GM12865 (cell line): Measurements from ENCODE around the gene PPP2R2C.
A peak's percentile ranks its signal among the peaks of the same experiment; 100 is the strongest.

ENCODE experiments used
- DNase-seq: peaks from one replicate; pipeline ENCODE4 v3.0.0; 2010; ENCODE audit warnings: low read depth
- H3K4me3 ChIP-seq: 2 replicates; pipeline ENCODE4 v1.5.1; 2011; ENCODE audit warnings: mild to moderate bottlenecking, low read depth, low read length, control low read depth
- TF ChIP-seq, protein P1 (sequence below): IDR thresholded peaks from 2 replicates; pipeline ENCODE4 v1.5.1; 2011; ENCODE audit warnings: low read length, control low read depth, low read depth, inconsistent platforms; ENCODE audit not compliant: insufficient read depth; ENCODE audit errors: missing control alignments

Gene PPP2R2C

DNA sequence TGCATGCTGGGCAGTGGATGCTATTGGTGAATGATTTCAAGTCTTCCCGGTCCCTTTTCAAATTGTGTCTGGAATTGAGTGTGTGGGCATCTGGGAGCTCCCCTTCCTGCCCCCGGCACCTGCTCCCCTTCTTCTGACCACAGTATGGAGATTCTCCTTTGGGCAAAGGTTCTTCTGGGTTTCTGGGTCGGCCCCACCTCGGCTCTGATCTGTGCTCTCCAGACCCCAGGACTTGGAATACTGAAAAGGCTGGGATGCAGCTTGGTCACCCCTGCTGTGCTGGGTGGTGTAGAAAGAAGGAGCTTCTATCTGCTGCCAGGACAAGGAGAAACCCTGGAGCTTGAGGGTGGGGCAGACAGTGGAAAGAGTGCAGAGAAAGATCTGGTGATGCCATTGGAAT is 124.0 kb downstream of the PPP2R2C start:
- TF ChIP-seq, protein P1, sequence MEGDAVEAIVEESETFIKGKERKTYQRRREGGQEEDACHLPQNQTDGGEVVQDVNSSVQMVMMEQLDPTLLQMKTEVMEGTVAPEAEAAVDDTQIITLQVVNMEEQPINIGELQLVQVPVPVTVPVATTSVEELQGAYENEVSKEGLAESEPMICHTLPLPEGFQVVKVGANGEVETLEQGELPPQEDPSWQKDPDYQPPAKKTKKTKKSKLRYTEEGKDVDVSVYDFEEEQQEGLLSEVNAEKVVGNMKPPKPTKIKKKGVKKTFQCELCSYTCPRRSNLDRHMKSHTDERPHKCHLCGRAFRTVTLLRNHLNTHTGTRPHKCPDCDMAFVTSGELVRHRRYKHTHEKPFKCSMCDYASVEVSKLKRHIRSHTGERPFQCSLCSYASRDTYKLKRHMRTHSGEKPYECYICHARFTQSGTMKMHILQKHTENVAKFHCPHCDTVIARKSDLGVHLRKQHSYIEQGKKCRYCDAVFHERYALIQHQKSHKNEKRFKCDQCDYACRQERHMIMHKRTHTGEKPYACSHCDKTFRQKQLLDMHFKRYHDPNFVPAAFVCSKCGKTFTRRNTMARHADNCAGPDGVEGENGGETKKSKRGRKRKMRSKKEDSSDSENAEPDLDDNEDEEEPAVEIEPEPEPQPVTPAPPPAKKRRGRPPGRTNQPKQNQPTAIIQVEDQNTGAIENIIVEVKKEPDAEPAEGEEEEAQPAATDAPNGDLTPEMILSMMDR = no peak
- H3K4me3 ChIP-seq = no peak overlapping the region
- DNase-seq = no peak

GRCh38 chr4:6347511-6348045 is 124.8 kb downstream of the PPP2R2C start:
- TF ChIP-seq, protein P1 = no peak
- no peak for DNase-seq
- H3K4me3 ChIP-seq = no peak overlapping the region

DNA sequence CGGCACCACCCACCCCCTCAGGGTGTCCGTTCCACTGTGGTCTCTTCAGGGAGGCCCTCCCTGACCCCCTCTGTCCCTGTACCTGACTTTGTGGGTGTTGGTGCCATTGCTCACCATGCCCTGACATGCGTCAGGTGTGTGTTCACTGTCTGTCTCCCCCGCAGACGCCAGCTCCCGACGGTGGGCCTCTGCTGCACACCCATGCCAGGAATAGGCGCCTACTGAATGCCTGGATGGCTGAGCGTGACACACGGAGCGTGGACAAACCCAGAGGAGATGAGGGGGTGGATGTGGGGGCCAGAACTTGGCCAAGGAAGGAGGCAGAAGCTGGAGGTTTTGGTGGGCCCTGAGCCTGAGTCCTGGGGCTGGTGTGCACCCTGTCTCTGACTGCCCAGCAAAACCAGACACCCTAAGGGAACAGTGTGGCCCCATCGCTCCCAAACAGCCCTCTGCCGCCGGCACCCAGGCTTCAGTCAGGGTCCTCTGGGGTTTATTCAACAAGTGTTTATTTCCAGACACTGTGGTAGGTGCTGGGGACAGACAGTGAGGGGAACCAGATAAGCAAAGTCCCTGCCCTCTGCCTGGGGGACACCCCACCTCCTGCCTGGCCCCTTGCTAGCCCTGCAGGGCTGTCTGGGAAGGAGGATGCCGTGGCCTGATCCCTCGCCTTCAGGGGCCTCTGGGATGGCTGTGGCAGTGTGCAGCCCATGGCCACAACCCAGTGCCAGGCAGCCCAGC is 125.9 kb downstream of the PPP2R2C start:
- no peak for DNase-seq
- H3K4me3 ChIP-seq = no peak overlapping the region
- TF ChIP-seq, protein P1 = no peak

DNA sequence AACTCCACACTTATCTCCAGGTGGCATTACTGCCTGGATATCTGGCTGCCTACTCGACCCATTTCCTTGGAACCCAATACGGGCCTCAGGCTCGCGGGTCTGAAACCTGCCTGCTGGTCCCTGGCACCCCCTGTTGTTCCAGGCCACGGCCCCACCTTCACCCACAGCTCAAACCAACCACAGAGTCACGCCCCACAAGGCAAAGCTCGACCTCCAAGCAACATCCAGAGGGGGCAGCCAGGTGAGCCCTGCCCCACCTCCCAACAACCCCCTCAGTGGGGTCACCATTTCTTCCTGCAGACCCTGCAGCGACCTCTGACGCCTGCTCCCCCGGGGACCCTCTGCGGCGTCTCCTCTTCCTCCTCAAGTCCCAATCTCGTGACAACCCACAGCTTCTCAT is 126.5 kb downstream of the PPP2R2C start:
- TF ChIP-seq, protein P1 = no peak
- H3K4me3 ChIP-seq = no peak overlapping the region
- DNase-seq = no peak

GRCh38 chr4:6345096-6345830 is 127.2 kb downstream of the PPP2R2C start:
- TF ChIP-seq, protein P1 = no peak
- no peak overlapping the region for H3K4me3 ChIP-seq
- no peak for DNase-seq

DNA sequence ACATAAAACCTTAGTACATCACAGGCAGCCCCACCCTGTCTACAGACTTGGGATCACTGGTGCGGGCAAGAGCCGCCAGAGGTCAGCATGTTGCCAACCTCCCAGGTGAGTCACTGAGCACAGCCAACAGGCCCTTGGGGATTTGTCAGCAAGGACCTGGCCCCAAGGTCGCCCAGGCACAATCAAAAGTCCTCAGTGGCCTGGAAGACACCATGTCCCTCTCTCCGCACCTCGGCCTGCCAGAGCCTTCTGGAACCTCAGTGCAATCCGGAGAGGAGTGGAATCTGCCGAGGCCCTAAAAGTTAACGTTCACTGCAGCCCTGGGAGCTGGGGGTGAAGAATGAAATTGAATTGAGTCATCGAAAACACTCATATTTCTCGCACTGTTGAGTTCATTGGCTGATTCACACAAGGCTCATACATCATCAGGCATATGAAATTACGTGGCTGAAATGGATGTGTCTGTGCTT is 128.4 kb downstream of the PPP2R2C start:
- H3K4me3 ChIP-seq = no peak overlapping the region
- peak; percentile 36 for DNase-seq
- TF ChIP-seq, protein P1 = peak; percentile 19
